HFFc6 (cell line): ENCODE measurements around the gene CABP7. TPM values are rescaled to one million over a fixed set of nuclear protein-coding genes. Genes with fewer than 3 reads are reported as not detected.

Experiments
- DNase-seq: peaks from one replicate; pipeline ENCODE4 v3.0.0-alpha.2; 2018
- H3K27ac Mint-ChIP-seq: 2 replicates; pipeline ENCODE4 v1.8.0; 2020; ENCODE audit warnings: mild to moderate bottlenecking, mixed read lengths
- H3K27me3 Mint-ChIP-seq: 2 replicates; pipeline ENCODE4 v1.8.0; 2021; ENCODE audit warnings: mild to moderate bottlenecking, moderate library complexity, mixed read lengths; ENCODE audit not compliant: insufficient read depth
- H3K36me3 Mint-ChIP-seq: 2 replicates; pipeline ENCODE4 v1.8.0; 2021; ENCODE audit warnings: low read depth, mixed read lengths
- H3K4me1 Mint-ChIP-seq: 2 replicates; pipeline ENCODE4 v1.8.0; 2020; ENCODE audit warnings: low read depth, mixed read lengths
- H3K4me3 Mint-ChIP-seq: 2 replicates; pipeline ENCODE4 v1.8.0; 2020; ENCODE audit warnings: mild to moderate bottlenecking, moderate library complexity, mixed read lengths
- H3K9me3 Mint-ChIP-seq: 2 replicates; pipeline ENCODE4 v1.8.0; 2020; ENCODE audit warnings: mild to moderate bottlenecking, mixed read lengths
- total RNA-seq, 6 experiments: library from RNA; stranded (reverse); fragmentation: NEBNext Ultra II Directional; extraction: Animal tissue kit (Norgen Biotek cat#: 25700); gene quantifications; 2 replicates in 1 of 6; 3 replicates in 5 of 6; pipeline ENCODE4 v1.2.3, GENCODE V29; 2021
- TF ChIP-seq, protein P1 (sequence below): fragments of 200-600 bp; sonication (generic); IDR thresholded peaks from 2 replicates; pipeline ENCODE4 v1.5.0; 2021; ENCODE audit warnings: antibody characterized with exemption, mild to moderate bottlenecking

The CABP7 gene
- total RNA-seq, 6 experiments from 2014 or later: not detected

- Mint-ChIP-seq H3K4me1 (no peaks in the 10 kb centered on the region), H3K9me3 (no peaks in the 10 kb centered on the region), H3K36me3 (no peaks in the 10 kb centered on the region), H3K27ac (no peak overlapping the region), H3K4me3 (no peak overlapping the region), H3K27me3 (peaks cover 20% of the 10 kb centered on the region)
- TF ChIP-seq, protein P1, sequence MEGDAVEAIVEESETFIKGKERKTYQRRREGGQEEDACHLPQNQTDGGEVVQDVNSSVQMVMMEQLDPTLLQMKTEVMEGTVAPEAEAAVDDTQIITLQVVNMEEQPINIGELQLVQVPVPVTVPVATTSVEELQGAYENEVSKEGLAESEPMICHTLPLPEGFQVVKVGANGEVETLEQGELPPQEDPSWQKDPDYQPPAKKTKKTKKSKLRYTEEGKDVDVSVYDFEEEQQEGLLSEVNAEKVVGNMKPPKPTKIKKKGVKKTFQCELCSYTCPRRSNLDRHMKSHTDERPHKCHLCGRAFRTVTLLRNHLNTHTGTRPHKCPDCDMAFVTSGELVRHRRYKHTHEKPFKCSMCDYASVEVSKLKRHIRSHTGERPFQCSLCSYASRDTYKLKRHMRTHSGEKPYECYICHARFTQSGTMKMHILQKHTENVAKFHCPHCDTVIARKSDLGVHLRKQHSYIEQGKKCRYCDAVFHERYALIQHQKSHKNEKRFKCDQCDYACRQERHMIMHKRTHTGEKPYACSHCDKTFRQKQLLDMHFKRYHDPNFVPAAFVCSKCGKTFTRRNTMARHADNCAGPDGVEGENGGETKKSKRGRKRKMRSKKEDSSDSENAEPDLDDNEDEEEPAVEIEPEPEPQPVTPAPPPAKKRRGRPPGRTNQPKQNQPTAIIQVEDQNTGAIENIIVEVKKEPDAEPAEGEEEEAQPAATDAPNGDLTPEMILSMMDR: peak; percentile 41
- no peak for DNase-seq
These were observed 4.0 kb downstream of the CABP7 start for GRCh38 chr22:29723766-29724165.

GRCh38 chr22:29724843-29725242 lies 5.0 kb downstream of the CABP7 start:
- Mint-ChIP-seq H3K27ac (no peak overlapping the region), H3K36me3 (no peaks in the 10 kb centered on the region), H3K27me3 (peaks cover 12% of the 10 kb centered on the region), H3K4me3 (no peak overlapping the region), H3K4me1 (no peaks in the 10 kb centered on the region), H3K9me3 (no peaks in the 10 kb centered on the region)
- no peak for DNase-seq
- TF ChIP-seq, protein P1: no peak

GRCh38 chr22:29726106-29726505 lies 6.3 kb downstream of the CABP7 start:
- TF ChIP-seq, protein P1: no peak
- H3K36me3 Mint-ChIP-seq: no peaks in the 10 kb centered on the region

DNA sequence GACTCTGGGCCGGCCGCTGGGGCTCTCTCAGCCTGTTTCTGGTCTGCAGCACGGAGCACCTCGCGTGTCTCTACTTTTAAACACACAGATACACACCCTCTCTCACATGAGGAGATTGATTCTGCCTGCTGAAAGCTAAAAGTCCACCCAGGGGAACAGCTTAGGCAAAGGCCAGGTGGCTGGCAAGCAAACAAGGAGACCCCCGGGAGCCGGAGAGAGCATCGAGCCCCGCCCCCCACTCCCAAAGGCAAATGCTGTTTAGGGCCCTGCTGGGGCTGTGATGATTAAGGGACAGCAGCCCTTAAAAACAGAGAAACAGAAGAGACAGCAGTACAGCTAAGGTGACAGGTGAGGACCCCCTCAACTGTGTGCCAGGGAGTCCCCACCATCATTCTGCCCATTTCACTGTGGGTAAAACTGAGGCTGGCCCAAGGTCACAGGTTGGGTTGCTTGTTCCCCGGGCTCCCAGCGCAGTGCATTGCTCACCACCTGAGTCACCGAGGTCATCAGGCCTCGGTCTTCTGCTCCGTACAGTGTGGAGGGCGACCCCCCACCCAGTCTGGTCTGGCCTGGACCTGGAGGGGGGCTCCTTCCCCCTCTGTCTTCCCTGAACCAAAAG lies 6.8 kb downstream of the CABP7 start:
- TF ChIP-seq, protein P1: no peak
- Mint-ChIP-seq H3K4me1 (no peaks in the 10 kb centered on the region), H3K9me3 (no peaks in the 10 kb centered on the region), H3K4me3 (no peak overlapping the region), H3K36me3 (no peaks in the 10 kb centered on the region), H3K27ac (no peak overlapping the region), H3K27me3 (peaks cover 8% of the 10 kb centered on the region)
- DNase-seq: no peak

More at GRCh38 chr22:29726106-29726505, 6.3 kb downstream of the CABP7 start:
- no peak overlapping the region for H3K4me3 Mint-ChIP-seq
- H3K27ac Mint-ChIP-seq: no peak overlapping the region
- H3K4me1 Mint-ChIP-seq: no peaks in the 10 kb centered on the region
- peaks cover 12% of the 10 kb centered on the region for H3K27me3 Mint-ChIP-seq
- no peak for DNase-seq
- H3K9me3 Mint-ChIP-seq: no peaks in the 10 kb centered on the region

DNA sequence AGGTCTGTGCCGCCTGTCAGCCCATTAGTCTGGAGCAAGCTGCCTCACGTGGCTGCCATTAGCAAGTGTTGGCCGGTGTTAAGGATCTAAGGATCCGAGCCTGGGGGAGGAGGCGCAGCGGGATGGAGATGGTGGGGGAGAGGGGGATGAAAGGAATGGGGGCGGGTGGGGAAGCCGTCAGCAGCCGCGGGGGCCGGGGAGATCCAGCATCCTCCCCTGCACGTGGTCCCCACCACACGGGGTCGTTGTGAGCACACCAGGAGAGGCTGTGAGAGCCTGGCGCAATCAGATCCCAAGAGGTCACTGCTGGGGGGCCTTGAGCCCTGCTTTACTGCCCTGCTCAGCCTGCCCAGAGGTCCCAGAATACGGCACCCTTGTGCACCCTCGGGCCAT lies 7.3 kb downstream of the CABP7 start:
- H3K4me1 Mint-ChIP-seq: no peaks in the 10 kb centered on the region
- no peaks in the 10 kb centered on the region for H3K36me3 Mint-ChIP-seq
- no peak overlapping the region for H3K27ac Mint-ChIP-seq
- TF ChIP-seq, protein P1: peak; percentile 70
- H3K9me3 Mint-ChIP-seq: no peaks in the 10 kb centered on the region
- H3K27me3 Mint-ChIP-seq: peaks cover 6% of the 10 kb centered on the region
- DNase-seq: no peak
- H3K4me3 Mint-ChIP-seq: no peak overlapping the region

GRCh38 chr22:29729161-29729560 lies 9.4 kb downstream of the CABP7 start:
- no peak for DNase-seq
- no peaks in the 10 kb centered on the region for H3K4me1 Mint-ChIP-seq
- H3K27ac Mint-ChIP-seq: no peak overlapping the region
- H3K4me3 Mint-ChIP-seq: no peak overlapping the region
- no peaks in the 10 kb centered on the region for H3K9me3 Mint-ChIP-seq
- TF ChIP-seq, protein P1: no peak
- no peaks in the 10 kb centered on the region for H3K36me3 Mint-ChIP-seq
- peaks cover 4% of the 10 kb centered on the region; the same call in 1 of the 2 replicates for H3K27me3 Mint-ChIP-seq
